Ramos (cell line): ENCODE data around the gene APCDD1L.
"Not testable (repeated sequence)": the region's sequence is repeated elsewhere in the genome, so short reads cannot be mapped to it uniquely, and the experiment has no call there.

Experiments used
- in situ Hi-C: fragments of 300-500 bp; cut with MboI; formaldehyde crosslinking; loops from one replicate; pipeline ENCODE4 v1.14.3; 2022; ENCODE audit warnings: low sequenced_read_pairs; ENCODE audit not compliant: unreplicated experiment

Gene APCDD1L

GRCh38 chr20:58424218-58424969 is 90.8 kb downstream of the APCDD1L start:
- in situ Hi-C loops, result no loop called here

- in situ Hi-C loops, result no loop called here
Measured at GRCh38 chr20:58421497-58421850, 93.7 kb downstream of the APCDD1L start.

GRCh38 chr20:58420798-58421496 is 94.3 kb downstream of the APCDD1L start:
- in situ Hi-C loops, result no loop called here

- in situ Hi-C loops, result no loop called here
Measured at GRCh38 chr20:58418949-58419748, 96.0 kb downstream of the APCDD1L start.

GRCh38 chr20:58417438-58417837 is 97.8 kb downstream of the APCDD1L start:
- in situ Hi-C loops, result no loop called here

GRCh38 chr20:58416835-58417234 is 98.4 kb downstream of the APCDD1L start:
- in situ Hi-C loops, result no loop called here

GRCh38 chr20:58416057-58416456 is 99.1 kb downstream of the APCDD1L start:
- in situ Hi-C loops, result no loop called here

- in situ Hi-C loops, result not testable (repeated sequence)
Measured at GRCh38 chr20:58414786-58415185, 100.4 kb downstream of the APCDD1L start.

- in situ Hi-C loops, result not testable (repeated sequence)
Measured at GRCh38 chr20:58414216-58414615, 101.0 kb downstream of the APCDD1L start.
